IMR-90 (cell line): ENCODE data around the gene CPED1.

ENCODE experiments used
- CEBPB ChIP-seq: IDR thresholded peaks from 2 replicates; pipeline ENCODE4 v1.6.1; 2012; ENCODE audit warnings: low read depth, low read length, improper control_type of control experiment
- CTCF ChIP-seq: conservative IDR thresholded peaks from 2 replicates; pipeline ENCODE4 v1.5.1; 2012; ENCODE audit warnings: mild to moderate bottlenecking, low read depth, low read length, improper control_type of control experiment
- NFE2L2 ChIP-seq: fragments of 150-350 bp; IDR thresholded peaks from 2 replicates; pipeline ENCODE4 v1.6.1; 2016; ENCODE audit warnings: low read depth, mild to moderate bottlenecking, low read length
- POLR2A ChIP-seq: IDR thresholded peaks from 2 replicates; pipeline ENCODE4 v1.6.1; 2012; ENCODE audit warnings: mild to moderate bottlenecking, low read depth, low read length
- RFX5 ChIP-seq: IDR thresholded peaks from 2 replicates; pipeline ENCODE4 v1.8.0; 2012; ENCODE audit warnings: low read depth, mild to moderate bottlenecking, low read length, moderate library complexity
- SMC3 ChIP-seq: fragments of 150-350 bp; IDR thresholded peaks from 2 replicates; pipeline ENCODE4 v1.6.1; 2016; ENCODE audit warnings: low read depth, mild to moderate bottlenecking, antibody characterized with exemption, low read length, moderate library complexity

GRCh38 chr7:121015560-121015959 is 27.0 kb downstream of the CPED1 start:
- TF ChIP-seq CTCF, result no peak
- no peak for TF ChIP-seq SMC3
- TF ChIP-seq POLR2A, result no peak
- no peak for TF ChIP-seq NFE2L2
- TF ChIP-seq RFX5, result no peak
- no peak for TF ChIP-seq CEBPB
